PC-9 (cell line): Measurements from ENCODE around the gene SLC44A5. TPM values are rescaled to one million over a fixed set of nuclear protein-coding genes. Genes with fewer than 3 reads are reported as not detected.

Source experiments
- BruUV-seq: library from RNA; stranded (reverse); fragments of 400-500 nt; replicated peaks from 2 replicates; lab custom pipeline; 2021; lab: Mats Ljungman, UMichigan
- CTCF ChIA-PET: fragments of 300-600 bp; sonication (Branson Sonifier 250); formaldehyde crosslinking; loops from one replicate; lab custom pipeline; 2022; ENCODE audit warnings: antibody characterized with exemption; lab: Charles Lee
- POLR2A ChIA-PET: fragments of 300-600 bp; sonication (Branson Sonifier 250); formaldehyde crosslinking; loops from one replicate; lab custom pipeline; 2022; ENCODE audit warnings: antibody characterized with exemption; ENCODE audit not compliant: unreplicated experiment; lab: Charles Lee
- DNase-seq, 2 experiments: peaks; one replicate each; pipeline versions ENCODE4 v3.0.0 to v3.0.0-alpha.2; 2015 to 2022; ENCODE audit warnings: mixed read lengths in 1 of 2
- H2AFZ ChIP-seq: fragments of 200-600 bp; sonication (generic); 2 replicates; pipeline ENCODE4 v1.8.1; 2017; ENCODE audit warnings: antibody characterized with exemption
- H3F3A ChIP-seq: fragments of 200-600 bp; sonication (generic); 2 replicates; pipeline ENCODE4 v1.8.1; 2017; ENCODE audit warnings: antibody characterized with exemption, mild to moderate bottlenecking, low read depth; ENCODE audit not compliant: insufficient read depth
- H3K27ac ChIP-seq: fragments of 200-600 bp; sonication (generic); 2 replicates; pipeline ENCODE4 v1.6.1; 2016; ENCODE audit warnings: mixed run types
- H3K27me3 ChIP-seq: fragments of 200-600 bp; sonication (generic); 2 replicates; pipeline ENCODE4 v1.6.1; 2016; ENCODE audit warnings: low read depth, mixed run types; ENCODE audit not compliant: insufficient read depth
- H3K36me3 ChIP-seq: fragments of 200-600 bp; sonication (generic); 2 replicates; pipeline ENCODE4 v1.6.1; 2016; ENCODE audit warnings: low read depth, mixed run types
- H3K4me1 ChIP-seq: fragments of 200-600 bp; sonication (generic); replicated peaks from 2 replicates; pipeline ENCODE4 v1.6.1; 2016; ENCODE audit warnings: mixed run types; ENCODE audit not compliant: insufficient read depth
- H3K4me2 ChIP-seq: fragments of 200-600 bp; sonication (generic); 2 replicates; pipeline ENCODE4 v1.6.1; 2017; ENCODE audit warnings: mixed run types
- H3K4me3 ChIP-seq: fragments of 200-600 bp; sonication (generic); 2 replicates; pipeline ENCODE4 v1.6.1; 2016; ENCODE audit warnings: mixed run types
- H3K79me2 ChIP-seq: fragments of 200-600 bp; sonication (generic); 2 replicates; pipeline ENCODE4 v1.6.1; 2017; ENCODE audit warnings: low read depth, mixed run types
- H3K9me2 ChIP-seq: fragments of 200-600 bp; sonication (generic); 2 replicates; pipeline ENCODE4 v1.8.1; 2017; ENCODE audit warnings: mild to moderate bottlenecking; ENCODE audit not compliant: insufficient read depth
- H3K9me3 ChIP-seq: fragments of 200-600 bp; sonication (generic); 2 replicates; pipeline ENCODE4 v1.8.1; 2016; ENCODE audit warnings: low read depth; ENCODE audit not compliant: insufficient read depth
- H4K20me1 ChIP-seq: fragments of 200-600 bp; sonication (generic); 2 replicates; pipeline ENCODE4 v1.8.1; 2017; ENCODE audit not compliant: insufficient read depth
- EZH2 ChIP-seq: fragments of 200-600 bp; sonication (generic); IDR thresholded peaks from 2 replicates; pipeline ENCODE4 v1.8.0; 2017; ENCODE audit warnings: antibody characterized with exemption, low read depth
- intact Hi-C: fragments of 100-400 bp; cut with micrococcal nuclease; formaldehyde crosslinking; loops from one replicate; pipeline ENCODE4 v1.10.0; 2022; ENCODE audit not compliant: unreplicated experiment
- total RNA-seq: library from RNA; stranded (reverse); gene quantifications from 2 replicates; pipeline ENCODE4 v1.2.3, GENCODE V29; 2021
- TF ChIP-seq, protein P1 (sequence below): fragments of 200-600 bp; sonication (generic); conservative IDR thresholded peaks from 2 replicates; pipeline ENCODE4 v1.6.1; 2017; ENCODE audit warnings: mixed run types, antibody characterized with exemption, mild to moderate bottlenecking, moderate library complexity

The SLC44A5 gene
- total RNA-seq, 1 experiment from 2014 or later: 0.09 TPM

DNA sequence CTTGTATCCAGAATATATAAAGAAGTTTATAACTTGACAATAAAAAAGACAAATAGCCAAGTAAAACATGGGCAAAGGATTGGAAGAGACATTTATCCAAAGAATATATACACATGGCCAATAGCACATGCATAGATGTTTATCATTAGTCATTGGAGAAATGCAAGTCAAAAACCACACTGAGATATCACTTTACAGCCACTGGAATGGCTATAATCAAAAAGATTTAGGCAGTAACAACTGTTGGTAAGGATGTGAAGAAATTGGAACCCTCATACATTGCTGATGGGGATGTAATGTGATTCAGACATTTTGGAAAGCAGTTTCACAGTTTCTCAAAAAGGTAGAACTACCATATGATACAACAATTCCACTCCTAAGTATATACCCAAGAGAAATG, 51.1 kb downstream of the SLC44A5 start:
- CTCF ChIA-PET: no interaction called here
- DNase-seq: no peak
- intact Hi-C loops: no loop called here

DNA sequence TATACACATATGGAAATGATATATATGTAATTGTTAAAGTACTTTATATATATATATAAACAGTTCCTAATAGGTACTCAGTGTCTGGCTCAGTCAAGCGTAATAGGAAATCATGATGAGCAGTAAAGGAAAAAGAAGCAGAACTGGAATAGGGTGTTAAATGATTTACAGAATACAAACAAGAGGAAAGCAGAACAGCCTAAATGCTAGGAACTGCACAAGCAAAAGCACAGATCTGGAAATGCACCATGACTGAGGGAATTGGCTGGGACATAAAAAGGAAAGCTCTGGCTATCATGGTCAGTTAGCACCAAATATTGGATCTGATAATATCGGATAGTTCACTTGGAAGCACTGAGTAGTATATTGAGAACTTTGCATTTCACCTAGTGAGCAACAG, 51.8 kb downstream of the SLC44A5 start:
- no peak overlapping the region for H2AFZ ChIP-seq
- CTCF ChIA-PET: no interaction called here
- no peak for DNase-seq
- H3K4me2 ChIP-seq: no peak overlapping the region
- H3K9me3 ChIP-seq: no peaks in the 10 kb centered on the region
- no peaks in the 10 kb centered on the region for H4K20me1 ChIP-seq
- H3K9me2 ChIP-seq: no peaks in the 10 kb centered on the region
- no peaks in the 10 kb centered on the region for H3K27me3 ChIP-seq
- no peaks in the 10 kb centered on the region for H3K4me1 ChIP-seq
- H3K36me3 ChIP-seq: no peaks in the 10 kb centered on the region
- intact Hi-C loops: no loop called here
- POLR2A ChIA-PET: no interaction called here
- H3K79me2 ChIP-seq: no peaks in the 10 kb centered on the region
- H3F3A ChIP-seq: no peaks in the 10 kb centered on the region
- no TSS peak for BruUV-seq
- no peak for TF ChIP-seq EZH2
- TF ChIP-seq, protein P1, sequence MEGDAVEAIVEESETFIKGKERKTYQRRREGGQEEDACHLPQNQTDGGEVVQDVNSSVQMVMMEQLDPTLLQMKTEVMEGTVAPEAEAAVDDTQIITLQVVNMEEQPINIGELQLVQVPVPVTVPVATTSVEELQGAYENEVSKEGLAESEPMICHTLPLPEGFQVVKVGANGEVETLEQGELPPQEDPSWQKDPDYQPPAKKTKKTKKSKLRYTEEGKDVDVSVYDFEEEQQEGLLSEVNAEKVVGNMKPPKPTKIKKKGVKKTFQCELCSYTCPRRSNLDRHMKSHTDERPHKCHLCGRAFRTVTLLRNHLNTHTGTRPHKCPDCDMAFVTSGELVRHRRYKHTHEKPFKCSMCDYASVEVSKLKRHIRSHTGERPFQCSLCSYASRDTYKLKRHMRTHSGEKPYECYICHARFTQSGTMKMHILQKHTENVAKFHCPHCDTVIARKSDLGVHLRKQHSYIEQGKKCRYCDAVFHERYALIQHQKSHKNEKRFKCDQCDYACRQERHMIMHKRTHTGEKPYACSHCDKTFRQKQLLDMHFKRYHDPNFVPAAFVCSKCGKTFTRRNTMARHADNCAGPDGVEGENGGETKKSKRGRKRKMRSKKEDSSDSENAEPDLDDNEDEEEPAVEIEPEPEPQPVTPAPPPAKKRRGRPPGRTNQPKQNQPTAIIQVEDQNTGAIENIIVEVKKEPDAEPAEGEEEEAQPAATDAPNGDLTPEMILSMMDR: no peak
- H3K27ac ChIP-seq: no peak overlapping the region
- no peak overlapping the region for H3K4me3 ChIP-seq

More for the DNA sequence above, 51.1 kb downstream of the SLC44A5 start:
- H3K9me2 ChIP-seq: no peaks in the 10 kb centered on the region
- H3K27ac ChIP-seq: no peak overlapping the region
- H3F3A ChIP-seq: no peaks in the 10 kb centered on the region
- no peaks in the 10 kb centered on the region for H3K79me2 ChIP-seq
- no peak overlapping the region for H3K4me2 ChIP-seq
- no peak overlapping the region for H2AFZ ChIP-seq
- no peaks in the 10 kb centered on the region for H3K36me3 ChIP-seq
- POLR2A ChIA-PET: no interaction called here
- no peaks in the 10 kb centered on the region for H3K27me3 ChIP-seq
- H3K4me3 ChIP-seq: no peak overlapping the region
- H3K9me3 ChIP-seq: no peaks in the 10 kb centered on the region
- TF ChIP-seq EZH2: no peak
- TF ChIP-seq, protein P1: no peak
- no peaks in the 10 kb centered on the region for H4K20me1 ChIP-seq
- no peaks in the 10 kb centered on the region for H3K4me1 ChIP-seq
- no TSS peak for BruUV-seq

DNA sequence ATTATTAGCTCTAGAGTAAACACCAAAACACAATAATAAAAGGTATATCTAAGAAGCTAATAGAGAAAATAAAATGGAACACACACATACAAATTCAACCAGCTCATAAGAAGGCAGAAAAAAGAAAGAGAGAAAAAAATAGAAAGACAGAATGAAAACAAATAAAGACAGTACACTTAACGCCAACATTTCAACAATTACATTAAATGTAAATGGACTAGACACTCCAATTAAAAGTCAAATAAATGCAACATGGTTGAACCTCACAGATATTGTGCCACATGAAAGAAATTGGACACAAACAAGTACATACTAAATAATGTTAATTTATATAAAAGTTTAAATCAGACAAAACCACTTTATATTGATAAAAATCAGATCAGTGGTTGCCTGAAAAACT, 56.0 kb downstream of the SLC44A5 start:
- Histone ChIP-seq H3K27ac (no peak overlapping the region), H3F3A (no peaks in the 10 kb centered on the region), H3K4me2 (no peak overlapping the region), H3K79me2 (no peaks in the 10 kb centered on the region), H2AFZ (no peak overlapping the region), H3K9me2 (no peaks in the 10 kb centered on the region), H3K4me3 (no peak overlapping the region), H3K27me3 (no peaks in the 10 kb centered on the region), H3K9me3 (no peaks in the 10 kb centered on the region), H3K4me1 (no peaks in the 10 kb centered on the region), H4K20me1 (no peaks in the 10 kb centered on the region), H3K36me3 (no peaks in the 10 kb centered on the region)
- TF ChIP-seq EZH2: no peak
- TF ChIP-seq, protein P1: no peak
- no TSS peak for BruUV-seq
- no peak for DNase-seq
- ChIA-PET CTCF (no interaction called here), POLR2A (no interaction called here)
- intact Hi-C loops: no loop called here
